Head of caudate nucleus (tissue), 42 donors: Measurements from ENCODE around the gene ECT2.
"Not testable (repeated sequence)": the region's sequence is repeated elsewhere in the genome, so short reads cannot be mapped to it uniquely, and the experiment has no call there.

Source experiments
- DNase-seq, 42 donors: peaks; one replicate each; pipeline versions ENCODE4 v3.0.0 to v3.0.0-alpha.2; 2020 to 2021; ENCODE audit warnings: mixed read lengths in 7 of 42
- intact Hi-C: fragments of 100-400 bp; cut with DNase I; formaldehyde crosslinking; loops from one replicate; pipeline ENCODE4 v1.15.0; 2022

Gene ECT2

DNA sequence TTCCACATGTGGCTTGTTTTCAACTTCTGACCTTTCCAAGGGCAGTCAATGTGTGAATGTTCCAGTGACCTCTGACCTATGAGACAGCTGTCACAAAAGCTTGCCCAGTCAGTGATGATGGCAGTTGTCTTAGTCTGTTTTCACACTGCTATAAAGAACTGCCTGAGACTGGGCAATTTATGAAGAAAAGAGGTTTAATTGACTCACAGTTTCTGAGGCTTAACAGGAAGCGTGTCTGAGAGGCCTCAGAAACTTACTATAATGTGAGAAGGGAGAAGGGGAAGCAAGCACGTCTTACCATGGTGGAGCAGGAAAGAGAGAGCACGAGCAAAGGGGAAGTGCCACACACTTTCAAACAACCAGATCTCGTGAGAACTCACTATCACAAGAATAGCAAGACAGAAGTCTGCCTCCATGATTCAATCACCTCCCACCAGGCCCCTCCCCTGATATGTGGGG lies 95.6 kb downstream of the ECT2 start:
- peak in 14 of 42 donors; percentile 12 to 53 (median 27) for DNase-seq
- intact Hi-C loops: no loop called here

DNA sequence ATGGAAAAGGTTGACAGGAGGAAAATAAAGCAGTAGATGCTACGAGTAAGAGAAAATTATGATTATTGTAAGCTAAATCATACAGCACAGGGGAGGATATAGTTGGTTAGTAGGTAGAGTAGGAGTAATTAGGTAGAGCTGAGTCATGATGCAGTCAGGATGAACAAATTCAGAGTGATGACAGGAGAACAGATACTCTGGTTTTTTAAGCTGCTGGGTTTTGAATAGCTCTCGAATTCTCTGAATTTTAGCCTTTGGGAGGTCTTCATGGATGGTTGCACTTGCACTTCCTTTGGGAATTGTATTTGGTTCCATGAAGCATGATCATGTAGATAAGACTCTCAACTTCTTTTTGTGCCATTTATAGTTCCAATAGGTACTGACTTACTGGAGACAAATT lies 96.2 kb downstream of the ECT2 start:
- intact Hi-C loops: no loop called here
- DNase-seq: peak in 4 of 42 donors; percentile 12 to 28 (median 14)

DNA sequence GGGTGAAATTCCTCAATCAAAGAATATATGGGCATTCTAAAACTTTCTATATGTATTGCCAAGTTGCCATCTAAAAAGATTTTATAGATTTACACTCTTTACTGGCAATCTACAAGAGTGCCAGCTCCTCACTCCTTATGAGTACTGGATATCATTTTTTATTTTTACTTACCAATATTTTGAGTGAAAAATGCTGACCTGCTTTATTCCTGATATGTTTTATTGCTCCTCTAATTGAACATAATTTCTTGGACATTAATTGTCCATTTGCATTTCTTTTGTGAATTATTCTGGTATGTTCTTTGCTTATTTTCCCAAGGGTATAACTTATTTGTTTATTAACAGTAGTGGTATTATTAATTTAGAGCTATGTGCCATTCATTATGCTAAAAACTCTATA lies 96.8 kb downstream of the ECT2 start:
- no peak for DNase-seq
- intact Hi-C loops: no loop called here

DNA sequence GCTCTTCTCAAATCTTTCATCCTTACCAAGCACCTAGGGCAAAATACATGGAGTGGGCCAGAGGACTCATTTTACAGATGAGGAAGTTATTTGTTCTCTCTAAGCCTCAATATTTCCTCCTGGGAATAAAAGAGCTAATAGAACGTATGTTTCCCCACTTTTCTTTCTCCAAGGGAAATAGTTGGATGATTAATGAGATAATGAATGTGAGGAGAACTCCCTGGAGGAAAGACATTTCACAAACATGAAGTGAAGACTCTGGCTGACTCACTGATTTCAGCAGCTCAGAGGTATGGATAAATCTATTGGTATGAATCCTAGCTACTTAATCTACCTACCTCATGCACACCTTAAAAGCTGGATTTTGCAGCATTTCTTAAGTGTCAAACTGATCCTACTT lies 98.4 kb downstream of the ECT2 start:
- DNase-seq: peak in 3 of 42 donors; percentile 11 to 40 (median 16)
- intact Hi-C loops: no loop called here

DNA sequence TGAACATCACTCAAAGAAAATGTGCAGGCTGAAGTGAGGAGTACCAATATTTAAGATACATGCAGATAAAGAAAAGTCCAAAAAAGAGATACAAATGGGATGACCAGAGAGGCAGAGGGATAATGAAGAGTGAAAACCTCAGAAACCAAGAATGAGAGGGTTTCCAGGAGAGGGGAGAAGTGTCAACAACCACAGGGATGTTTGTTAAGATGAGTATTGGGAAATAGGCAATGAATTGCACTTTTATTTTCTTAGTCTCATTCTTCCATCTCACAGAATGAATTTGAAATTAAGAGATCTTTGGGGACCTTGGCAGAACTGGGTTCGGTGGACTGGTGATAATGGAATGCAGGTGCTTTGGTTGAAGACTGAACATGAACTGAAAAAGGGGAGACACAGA lies 102.5 kb downstream of the ECT2 start:
- no peak for DNase-seq

DNA sequence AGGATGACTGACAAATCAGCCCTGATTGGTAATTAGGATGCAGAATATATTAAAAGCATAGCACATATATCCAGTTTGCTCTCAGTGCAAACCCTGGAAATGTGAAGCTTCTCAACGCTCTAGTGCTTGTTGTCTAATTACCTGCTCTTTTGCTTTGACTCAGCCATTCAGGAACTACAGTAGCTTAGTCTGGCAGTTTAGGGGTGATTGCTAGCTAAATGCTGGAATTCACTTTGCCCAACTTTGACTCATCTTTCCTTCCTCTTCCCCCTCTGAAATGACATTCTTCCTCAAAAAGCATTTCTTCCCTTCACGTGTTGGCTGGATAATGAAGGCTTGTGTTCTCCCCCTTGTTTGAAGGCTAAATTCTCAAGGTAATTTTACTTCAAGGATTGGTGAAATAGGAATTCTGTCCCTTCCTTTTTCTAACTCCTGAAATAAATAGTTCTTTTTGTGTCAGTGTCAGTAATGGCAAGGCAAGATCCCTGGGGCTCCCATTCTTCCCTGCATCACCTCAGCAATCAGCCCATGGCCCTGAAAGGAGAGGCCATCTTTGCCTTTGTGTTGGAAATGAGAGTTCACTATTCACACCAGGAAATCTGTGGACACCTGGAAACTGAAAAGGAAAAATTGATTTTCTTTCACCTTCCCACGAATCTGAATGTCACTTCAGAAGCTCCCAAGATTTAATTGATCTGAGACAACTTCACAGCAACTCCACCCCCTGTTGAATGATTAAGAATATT lies 103.6 kb downstream of the ECT2 start:
- DNase-seq: no peak
- intact Hi-C loops: no loop called here

More for the DNA sequence above, 102.5 kb downstream of the ECT2 start:
- intact Hi-C loops: no loop called here

DNA sequence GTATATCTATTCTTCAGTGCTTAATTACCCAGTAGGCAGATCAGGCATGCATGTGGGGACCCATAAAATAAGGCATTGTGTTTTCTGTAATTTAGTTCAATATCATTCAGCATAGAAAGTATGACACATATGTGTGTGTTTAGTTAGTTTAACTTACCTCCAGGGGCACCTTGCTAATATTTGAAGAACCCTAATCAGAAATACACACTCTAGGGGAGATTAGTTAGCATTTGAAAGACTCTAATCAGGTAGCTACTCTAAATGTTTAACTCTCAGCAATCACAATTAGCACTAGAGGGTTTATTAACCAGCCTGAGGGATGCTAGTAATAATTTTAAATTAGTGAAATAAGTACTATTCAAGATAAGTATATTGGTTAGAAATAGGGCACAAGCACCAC lies 104.5 kb downstream of the ECT2 start:
- DNase-seq: no peak
- intact Hi-C loops: no loop called here

DNA sequence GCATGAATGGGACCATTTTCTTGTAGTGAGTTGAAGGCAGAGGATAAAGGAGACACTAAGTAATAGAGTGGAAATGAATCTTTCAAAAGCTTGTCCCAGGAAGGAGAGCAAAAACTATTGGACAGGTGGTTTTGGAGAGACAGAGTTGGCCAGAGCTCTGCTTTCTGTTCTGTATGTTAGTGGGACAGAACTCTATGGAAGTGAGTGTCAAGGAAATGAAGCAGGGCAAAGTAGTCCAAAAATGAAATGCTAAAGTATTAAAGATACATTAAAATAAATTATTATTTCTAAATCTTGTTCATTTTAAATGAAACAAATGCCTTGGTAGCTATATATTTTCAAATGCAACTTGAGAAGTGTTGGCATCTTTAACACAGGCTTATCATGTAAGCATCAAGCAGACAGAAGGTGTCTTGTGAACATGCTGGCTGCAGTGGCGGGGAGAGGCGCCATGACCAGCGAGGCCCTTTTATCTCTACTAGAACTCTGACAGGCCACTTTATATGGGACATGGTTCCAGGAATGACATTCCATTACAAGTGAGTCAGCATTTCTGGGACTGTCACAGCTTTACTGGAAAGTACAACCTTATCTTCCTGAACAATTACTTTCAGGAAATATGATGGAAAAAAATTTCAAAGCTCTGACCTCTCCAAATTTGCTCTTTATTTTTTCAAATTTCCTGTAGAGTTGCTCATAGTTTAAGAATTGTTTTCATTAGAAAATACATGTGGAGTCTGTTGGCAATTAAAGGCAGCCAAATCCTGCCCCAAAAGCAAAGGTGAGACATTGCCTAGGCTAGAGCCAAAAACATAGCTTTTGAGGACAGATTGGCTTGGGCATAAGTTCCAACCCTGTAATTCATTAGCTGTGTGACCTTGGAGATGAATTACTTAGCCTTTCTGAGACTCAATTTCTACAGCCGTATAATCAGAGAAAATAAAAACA lies 106.5 kb downstream of the ECT2 start:
- DNase-seq: no peak
- intact Hi-C loops: no loop called here

DNA sequence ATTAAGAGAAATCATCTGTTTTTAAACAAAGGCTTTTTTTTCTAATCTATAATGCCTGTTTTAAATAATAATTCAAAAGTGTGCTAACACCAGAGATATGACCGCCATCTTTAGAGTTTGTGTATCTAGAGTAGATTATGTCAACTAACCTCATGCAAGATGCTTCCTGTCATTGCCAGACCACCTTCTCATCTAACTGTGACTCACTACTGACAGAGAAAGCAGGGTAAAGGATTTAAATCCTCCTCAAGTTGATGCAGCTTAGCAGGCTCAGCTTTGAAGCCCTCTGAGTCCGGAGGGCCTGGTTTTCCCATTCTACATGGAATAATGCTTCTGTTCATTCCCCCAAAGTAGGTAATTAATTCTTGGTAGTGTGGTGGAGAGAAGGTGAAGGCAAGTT lies 108.5 kb downstream of the ECT2 start:
- intact Hi-C loops: no loop called here
- no peak for DNase-seq

DNA sequence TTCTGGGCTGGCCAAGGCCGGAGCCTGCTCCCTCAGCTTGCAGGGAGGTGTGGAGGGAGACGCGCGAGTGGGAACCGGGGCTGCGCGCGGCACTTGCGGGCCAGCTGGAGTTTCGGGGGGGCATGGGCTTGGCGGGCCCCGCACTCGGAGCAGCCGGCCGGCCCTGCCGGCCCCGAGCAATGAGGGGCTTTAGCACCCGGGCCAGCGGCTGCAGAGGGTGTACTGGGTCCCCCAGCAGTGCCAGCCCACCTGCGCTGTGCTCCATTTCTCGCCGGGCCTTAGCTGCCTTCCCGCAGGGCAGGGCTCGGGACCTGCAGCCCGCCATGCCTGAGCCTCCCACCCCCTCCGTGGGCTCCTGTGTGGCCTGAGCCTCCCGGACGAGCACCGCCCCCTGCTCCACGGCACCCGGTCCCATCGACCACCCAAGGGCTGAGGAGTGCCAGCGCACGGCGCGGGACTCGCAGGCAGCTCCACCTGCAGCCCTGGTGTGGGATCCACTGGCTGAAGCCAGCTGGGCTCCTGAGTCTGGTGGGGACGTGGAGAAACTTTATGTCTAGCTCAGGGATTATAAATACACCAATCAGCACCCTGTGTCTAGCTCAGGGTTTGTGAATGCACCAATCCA lies 116.3 kb downstream of the ECT2 start:
- DNase-seq, intact Hi-C loops: not testable (repeated sequence)

DNA sequence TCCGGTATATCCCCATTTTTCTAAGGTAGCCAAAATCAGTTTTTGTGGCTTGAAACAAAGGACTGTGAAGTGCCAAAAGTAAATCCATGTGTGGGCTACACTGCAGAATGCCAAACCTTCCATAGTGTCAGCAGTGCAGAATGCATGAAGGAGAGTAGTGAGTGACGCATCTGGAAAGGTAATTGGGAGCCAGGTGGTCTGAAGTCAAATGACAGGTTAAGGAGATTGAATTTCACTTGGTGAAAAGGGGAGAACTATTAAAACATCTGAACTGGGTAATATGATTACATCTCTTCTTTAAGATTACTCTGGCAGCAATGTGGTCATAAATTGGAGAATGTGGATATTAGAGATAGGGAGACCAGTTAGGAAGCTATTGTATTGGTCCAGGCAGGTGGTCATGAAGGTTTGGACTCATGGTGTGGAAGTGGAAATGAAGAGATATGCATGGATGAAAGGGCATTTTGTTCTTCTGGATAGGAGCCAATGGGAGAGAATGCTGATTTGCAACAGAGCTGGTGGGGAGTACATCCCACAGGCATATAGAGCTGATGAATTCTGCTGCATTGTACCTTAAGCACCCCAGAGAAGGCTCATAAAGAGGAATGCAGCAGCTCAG lies 118.2 kb downstream of the ECT2 start:
- DNase-seq: no peak
- intact Hi-C loops: no loop called here

DNA sequence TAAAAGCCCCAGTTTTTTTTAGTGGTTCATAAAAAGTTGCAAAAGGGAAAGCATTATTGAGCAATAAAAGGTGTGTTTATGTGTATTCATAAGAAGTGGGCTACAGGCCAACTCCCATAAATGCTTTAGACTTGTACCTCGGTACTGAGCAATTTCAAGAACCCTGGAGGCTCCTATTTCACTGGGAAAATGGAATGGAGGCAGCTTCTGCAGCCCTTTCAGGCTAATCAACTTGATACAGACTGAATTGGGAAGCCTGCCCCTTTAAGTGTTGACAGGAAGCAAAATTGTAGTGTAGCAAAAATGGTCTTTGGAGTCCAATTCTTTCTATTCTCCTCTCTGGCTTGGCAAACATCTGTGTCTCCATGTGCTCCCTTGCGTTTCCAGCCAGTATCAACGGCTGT lies 118.8 kb downstream of the ECT2 start:
- intact Hi-C loops: no loop called here
- no peak for DNase-seq

DNA sequence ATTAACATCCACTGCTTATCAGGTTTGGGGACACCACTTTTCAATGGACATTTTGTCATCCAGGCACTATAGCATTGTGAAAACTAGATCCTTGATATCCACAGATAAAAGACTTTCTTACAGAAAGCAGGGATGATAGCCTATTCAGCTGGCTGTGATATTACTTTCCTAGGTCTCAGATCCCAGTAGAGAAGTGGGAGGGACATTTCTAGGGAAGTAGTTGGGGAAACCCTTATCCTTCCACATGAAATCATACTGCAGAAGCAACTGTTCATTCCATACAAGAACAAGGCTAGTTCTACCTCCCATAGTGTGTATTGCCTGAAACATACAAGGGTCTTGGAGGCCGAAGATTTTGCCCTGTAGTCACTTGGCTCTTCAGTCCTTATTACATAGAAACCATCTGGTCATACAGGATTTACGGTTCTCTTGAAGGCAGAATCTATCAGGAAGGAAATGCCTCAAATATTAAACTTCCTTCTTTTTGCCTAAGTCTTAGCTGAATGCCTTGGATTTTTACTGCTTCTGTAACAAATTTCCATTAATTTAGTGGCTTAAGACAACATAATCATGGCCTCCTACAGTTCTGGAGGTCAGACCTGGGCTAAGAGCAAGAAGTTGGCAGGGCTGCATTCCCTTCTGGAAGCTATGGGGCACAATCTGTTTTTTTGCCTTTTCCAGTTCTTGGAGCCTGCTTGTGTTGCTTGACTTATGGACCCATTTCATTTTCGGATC lies 119.4 kb downstream of the ECT2 start:
- intact Hi-C loops: no loop called here
- no peak for DNase-seq
